ENCODE results near the gene LHPP. TPM values are rescaled to one million over a fixed set of nuclear protein-coding genes. Genes with fewer than 3 reads are reported as not detected.
"Not testable (repeated sequence)": the region's sequence is repeated elsewhere in the genome, so short reads cannot be mapped to it uniquely, and the experiment has no call there.

LHPP gene
- total RNA-seq, 1 donor from 2014 or later, result 6.0 TPM

DNA sequence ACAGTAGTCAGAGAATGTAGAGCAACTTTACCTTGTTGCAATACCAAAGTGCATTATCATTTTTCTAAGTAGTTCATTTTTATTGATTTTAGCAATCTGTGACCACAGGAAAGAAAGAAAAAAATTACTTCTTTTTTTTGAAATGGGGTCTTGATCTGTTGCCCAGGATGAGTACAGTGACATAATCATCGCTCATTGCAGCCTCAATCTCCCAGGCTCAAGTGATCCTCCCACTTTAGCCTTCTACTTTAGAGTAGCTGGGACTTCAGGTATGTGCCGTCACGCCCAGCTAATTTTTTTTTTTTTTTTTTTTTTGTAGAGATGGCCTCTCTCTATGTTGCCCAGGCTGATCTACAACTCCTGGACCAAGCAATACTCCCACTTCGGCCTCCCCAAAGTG lies 31.5 kb upstream of the LHPP start:
- no peak overlapping the region for H3K4me3 Mint-ChIP-seq (ENCODE audit: unreplicated experiment)
- no peaks in the 10 kb centered on the region for H3K36me3 Mint-ChIP-seq (ENCODE audit: unreplicated experiment)
- TF ChIP-seq, protein P1, sequence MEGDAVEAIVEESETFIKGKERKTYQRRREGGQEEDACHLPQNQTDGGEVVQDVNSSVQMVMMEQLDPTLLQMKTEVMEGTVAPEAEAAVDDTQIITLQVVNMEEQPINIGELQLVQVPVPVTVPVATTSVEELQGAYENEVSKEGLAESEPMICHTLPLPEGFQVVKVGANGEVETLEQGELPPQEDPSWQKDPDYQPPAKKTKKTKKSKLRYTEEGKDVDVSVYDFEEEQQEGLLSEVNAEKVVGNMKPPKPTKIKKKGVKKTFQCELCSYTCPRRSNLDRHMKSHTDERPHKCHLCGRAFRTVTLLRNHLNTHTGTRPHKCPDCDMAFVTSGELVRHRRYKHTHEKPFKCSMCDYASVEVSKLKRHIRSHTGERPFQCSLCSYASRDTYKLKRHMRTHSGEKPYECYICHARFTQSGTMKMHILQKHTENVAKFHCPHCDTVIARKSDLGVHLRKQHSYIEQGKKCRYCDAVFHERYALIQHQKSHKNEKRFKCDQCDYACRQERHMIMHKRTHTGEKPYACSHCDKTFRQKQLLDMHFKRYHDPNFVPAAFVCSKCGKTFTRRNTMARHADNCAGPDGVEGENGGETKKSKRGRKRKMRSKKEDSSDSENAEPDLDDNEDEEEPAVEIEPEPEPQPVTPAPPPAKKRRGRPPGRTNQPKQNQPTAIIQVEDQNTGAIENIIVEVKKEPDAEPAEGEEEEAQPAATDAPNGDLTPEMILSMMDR (IDR thresholded peaks at IDR 0.05; ENCODE audit: partially characterized antibody, unreplicated experiment), result no peak
- DNase-seq, result no peak
- H3K27ac Mint-ChIP-seq (ENCODE audit: unreplicated experiment), result no peak overlapping the region
- H3K4me1 Mint-ChIP-seq (ENCODE audit: low read depth, unreplicated experiment), result no peaks in the 10 kb centered on the region
- H3K27me3 Mint-ChIP-seq (ENCODE audit: unreplicated experiment), result peaks cover 3% of the 10 kb centered on the region
- no peaks in the 10 kb centered on the region for H3K9me3 Mint-ChIP-seq (ENCODE audit: unreplicated experiment)

DNA sequence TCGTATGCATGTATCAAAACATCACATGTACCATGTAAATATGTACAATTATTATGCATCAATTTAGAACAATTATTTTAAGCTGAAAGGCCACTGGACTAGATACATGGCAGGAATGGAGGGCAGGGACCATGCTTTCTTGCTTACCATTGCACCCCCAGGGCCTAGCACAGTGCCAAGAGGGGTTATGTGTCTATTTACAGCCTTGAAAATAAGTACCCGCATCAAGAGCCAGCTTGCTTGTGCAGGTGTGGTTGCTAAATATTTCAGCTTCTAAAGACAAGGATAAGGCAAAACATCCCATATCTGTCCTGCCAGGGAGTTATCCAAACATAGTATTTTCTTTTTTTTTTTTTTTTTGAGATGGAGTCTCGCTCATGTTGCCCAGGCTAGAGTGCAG lies 28.2 kb upstream of the LHPP start:
- Mint-ChIP-seq H3K27me3 (ENCODE audit: unreplicated experiment) (peaks cover 4% of the 10 kb centered on the region), H3K36me3 (ENCODE audit: unreplicated experiment) (peaks cover 3% of the 10 kb centered on the region), H3K9me3 (ENCODE audit: unreplicated experiment) (no peaks in the 10 kb centered on the region), H3K4me3 (ENCODE audit: unreplicated experiment) (no peak overlapping the region), H3K4me1 (ENCODE audit: low read depth, unreplicated experiment) (no peaks in the 10 kb centered on the region), H3K27ac (ENCODE audit: unreplicated experiment) (no peak overlapping the region)
- DNase-seq, result no peak
- TF ChIP-seq, protein P1 (IDR thresholded peaks at IDR 0.05; ENCODE audit: partially characterized antibody, unreplicated experiment), result no peak

DNA sequence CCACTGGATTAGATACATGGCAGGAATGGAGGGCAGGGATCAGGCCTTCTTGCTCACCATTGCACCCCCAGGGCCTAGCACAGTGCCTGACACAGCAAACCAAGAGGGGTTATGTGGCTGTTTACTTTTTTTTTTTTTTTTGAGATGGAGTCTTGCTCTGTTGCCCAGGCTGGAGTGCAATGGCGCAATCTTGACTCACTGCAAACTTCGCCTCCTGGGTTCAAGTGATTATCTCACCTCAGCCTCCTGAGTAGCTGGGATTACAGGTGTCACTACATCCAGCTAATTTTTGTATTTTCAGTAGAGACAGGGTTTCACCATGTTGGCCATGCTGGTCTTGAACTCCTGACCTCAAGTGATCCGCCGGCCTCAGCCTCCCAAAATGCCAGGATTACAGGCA lies 25.9 kb upstream of the LHPP start:
- H3K27me3 Mint-ChIP-seq (ENCODE audit: unreplicated experiment); DNase-seq; H3K36me3 Mint-ChIP-seq (ENCODE audit: unreplicated experiment); H3K27ac Mint-ChIP-seq (ENCODE audit: unreplicated experiment); H3K4me1 Mint-ChIP-seq (ENCODE audit: low read depth, unreplicated experiment); H3K4me3 Mint-ChIP-seq (ENCODE audit: unreplicated experiment); H3K9me3 Mint-ChIP-seq (ENCODE audit: unreplicated experiment): not testable (repeated sequence)

DNA sequence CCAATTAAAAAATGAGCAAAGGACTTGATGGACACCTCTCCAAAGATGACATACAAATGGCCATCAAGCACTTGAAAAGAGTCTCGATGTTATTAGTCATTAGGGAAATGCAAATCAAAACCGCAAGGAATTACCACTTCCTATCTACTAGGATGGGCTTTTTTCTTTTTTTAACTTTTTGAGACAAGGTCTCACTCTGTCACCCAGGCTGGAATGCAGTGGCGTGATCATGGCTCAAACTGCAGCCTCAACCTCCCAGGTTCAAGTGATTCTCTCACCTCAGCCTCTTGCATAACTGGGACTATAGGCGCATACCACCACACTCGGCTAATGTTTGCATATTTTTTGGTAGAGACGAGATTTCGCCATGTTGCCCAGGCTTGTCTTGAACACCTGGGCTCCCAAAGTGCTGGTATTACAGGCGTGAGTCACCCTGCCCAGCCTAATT lies 25.4 kb upstream of the LHPP start:
- TF ChIP-seq, protein P1 (IDR thresholded peaks at IDR 0.05; ENCODE audit: partially characterized antibody, unreplicated experiment), result no peak
- Mint-ChIP-seq H3K9me3 (ENCODE audit: unreplicated experiment) (no peaks in the 10 kb centered on the region), H3K27me3 (ENCODE audit: unreplicated experiment) (peaks cover 2% of the 10 kb centered on the region), H3K27ac (ENCODE audit: unreplicated experiment) (no peak overlapping the region), H3K4me1 (ENCODE audit: low read depth, unreplicated experiment) (no peaks in the 10 kb centered on the region), H3K4me3 (ENCODE audit: unreplicated experiment) (no peak overlapping the region), H3K36me3 (ENCODE audit: unreplicated experiment) (peaks cover 3% of the 10 kb centered on the region)
- DNase-seq, result no peak

DNA sequence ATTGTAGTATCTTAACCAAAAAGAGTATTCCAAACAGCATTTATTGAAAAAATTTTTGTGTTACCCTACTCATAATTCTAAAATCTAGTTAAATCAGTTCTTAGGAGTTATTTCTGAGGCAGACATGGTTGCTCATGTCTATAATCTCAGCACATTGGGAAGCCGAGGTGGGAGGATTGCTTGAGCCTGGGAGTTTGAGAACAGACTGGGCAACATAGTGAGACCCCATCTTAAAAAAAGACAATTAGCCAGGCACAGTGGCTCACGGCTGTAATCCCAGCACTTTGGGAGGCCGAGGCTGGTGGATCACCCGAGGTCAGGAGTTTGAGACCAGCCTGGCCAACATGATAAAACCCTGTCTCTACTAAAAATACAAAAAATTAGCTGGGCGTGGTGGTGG lies 19.9 kb upstream of the LHPP start:
- H3K9me3 Mint-ChIP-seq (ENCODE audit: unreplicated experiment); H3K4me1 Mint-ChIP-seq (ENCODE audit: low read depth, unreplicated experiment); H3K4me3 Mint-ChIP-seq (ENCODE audit: unreplicated experiment); H3K27me3 Mint-ChIP-seq (ENCODE audit: unreplicated experiment); H3K27ac Mint-ChIP-seq (ENCODE audit: unreplicated experiment); DNase-seq; H3K36me3 Mint-ChIP-seq (ENCODE audit: unreplicated experiment): not testable (repeated sequence)

DNA sequence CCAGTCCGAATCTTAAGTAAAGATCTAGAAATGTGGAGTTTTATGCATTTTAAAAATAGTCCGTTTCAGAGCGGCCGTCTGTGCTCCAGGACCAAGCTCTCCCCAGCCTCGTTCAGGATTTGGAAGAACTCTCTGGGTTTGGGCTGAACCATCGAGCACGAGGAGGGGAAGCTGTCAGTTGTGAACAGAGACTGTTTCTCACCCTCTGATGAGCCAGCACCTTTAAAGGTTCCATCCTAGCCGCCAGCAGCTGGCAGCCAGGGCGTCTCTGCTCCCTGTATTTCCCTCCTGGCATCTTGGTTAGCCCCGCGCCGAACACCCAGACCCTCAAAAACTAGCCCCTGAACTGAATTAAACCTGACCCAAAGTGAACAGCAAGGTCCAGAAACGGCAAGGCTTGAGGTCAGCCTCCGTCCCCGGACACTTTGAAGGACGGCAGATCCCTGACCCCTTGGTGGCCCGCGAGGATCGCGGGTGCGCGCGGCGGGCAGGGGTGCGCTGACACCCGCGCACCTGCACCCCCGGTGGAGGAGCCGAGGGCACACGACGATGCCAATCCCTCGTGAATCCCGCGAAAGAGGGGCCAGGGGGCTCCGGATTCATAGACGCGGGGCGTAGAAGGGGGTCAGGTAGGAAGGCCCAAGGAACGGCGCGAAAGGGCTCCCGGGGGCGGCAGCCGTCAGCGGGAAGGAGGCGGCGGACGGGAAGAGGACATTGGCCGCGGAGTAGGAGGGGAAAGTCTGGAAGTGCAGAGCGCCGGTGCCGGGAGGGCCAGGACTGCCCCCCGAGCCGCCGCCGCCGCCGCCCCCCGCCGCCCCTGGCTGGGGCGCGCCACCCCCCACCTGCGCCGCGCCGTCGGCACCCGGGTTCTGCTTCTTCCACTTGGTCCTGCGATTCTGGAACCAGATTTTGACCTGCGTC lies 14.5 kb upstream of the LHPP start:
- TF ChIP-seq, protein P1 (IDR thresholded peaks at IDR 0.05; ENCODE audit: partially characterized antibody, unreplicated experiment), result no peak
- no peak for DNase-seq
- H3K27me3 Mint-ChIP-seq (ENCODE audit: unreplicated experiment), result peaks cover 23% of the 10 kb centered on the region
- peak overlapping the region; percentile 67 for H3K4me3 Mint-ChIP-seq (ENCODE audit: unreplicated experiment)
- no peaks in the 10 kb centered on the region for H3K36me3 Mint-ChIP-seq (ENCODE audit: unreplicated experiment)
- H3K4me1 Mint-ChIP-seq (ENCODE audit: low read depth, unreplicated experiment), result peaks cover 19% of the 10 kb centered on the region
- peaks cover 7% of the 10 kb centered on the region for H3K9me3 Mint-ChIP-seq (ENCODE audit: unreplicated experiment)
- H3K27ac Mint-ChIP-seq (ENCODE audit: unreplicated experiment), result no peak overlapping the region
